Activated T-cell treated with anti-CD3 and anti-CD28 coated beads, Interleukin-2, amount 50 U/mL, for 4 hours (primary cell): ENCODE measurements around the gene MEIOSIN. TPM values are rescaled to one million over a fixed set of nuclear protein-coding genes. Genes with fewer than 3 reads are reported as not detected.
A peak's percentile ranks its signal among the peaks of the same experiment; 100 is the strongest.

Source experiments
- ATAC-seq, 2 donors: fragments of 200-7000 bp; cut with Tn5 transposase; one replicate each; pipeline ENCODE4 v1.10.0; 2021
- DNase-seq: peaks from one replicate; pipeline ENCODE4 v3.0.0-alpha.2; 2020
- H3K27me3 Mint-ChIP-seq: one replicate; pipeline ENCODE4 v1.8.0; 2021; ENCODE audit warnings: low read depth, mixed read lengths
- H3K36me3 Mint-ChIP-seq: one replicate; pipeline ENCODE4 v1.8.0; 2022; ENCODE audit warnings: mixed read lengths; ENCODE audit not compliant: insufficient read depth
- H3K4me1 Mint-ChIP-seq: one replicate; pipeline ENCODE4 v1.8.0; 2021; ENCODE audit warnings: low read depth, mixed read lengths
- H3K4me3 Mint-ChIP-seq: one replicate; pipeline ENCODE4 v1.8.0; 2021; ENCODE audit warnings: mild to moderate bottlenecking, moderate library complexity, mixed read lengths
- H3K9me3 Mint-ChIP-seq: one replicate; pipeline ENCODE4 v1.8.0; 2021; ENCODE audit warnings: mixed read lengths
- total RNA-seq, 3 donors: library from RNA; stranded (reverse); gene quantifications; one replicate each; pipeline ENCODE4 v1.2.1, GENCODE V29; 2021

The MEIOSIN gene
- total RNA-seq, 3 donors from 2014 or later: not detected

- Mint-ChIP-seq H3K27me3 (peaks cover 14% of the 10 kb centered on the region), H3K9me3 (no peaks in the 10 kb centered on the region), H3K36me3 (no peaks in the 10 kb centered on the region), H3K4me1 (peaks cover 12% of the 10 kb centered on the region), H3K4me3 (no peak overlapping the region)
- ATAC-seq: no peak
- no peak for DNase-seq
These were observed 33.7 kb downstream of the MEIOSIN start for GRCh38 chr19:45766869-45767346.

DNA sequence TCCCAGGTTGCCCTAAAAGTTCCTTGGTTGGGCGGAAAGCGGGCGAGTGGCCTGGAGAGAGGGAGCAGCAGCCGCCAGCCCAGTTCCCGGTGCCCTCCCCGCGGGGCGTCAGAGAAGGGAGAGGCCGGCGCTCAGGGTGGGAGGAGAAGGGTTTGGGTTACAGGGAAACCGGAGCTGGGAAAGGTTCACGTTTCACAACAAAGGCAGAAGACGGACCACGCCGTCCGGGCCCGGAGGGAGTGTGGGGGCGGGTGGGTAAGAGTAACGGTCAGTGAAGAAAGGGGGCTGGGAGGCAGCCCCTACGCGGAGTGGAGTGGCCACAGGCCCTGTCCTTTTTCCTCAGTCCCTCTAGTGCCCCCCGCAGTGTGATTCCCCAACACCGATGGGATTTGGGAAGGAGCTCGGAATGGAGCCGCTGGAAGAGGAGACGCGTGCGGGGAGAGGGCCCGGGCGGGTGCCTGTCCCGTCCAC is 34.2 kb downstream of the MEIOSIN start:
- peaks cover 12% of the 10 kb centered on the region for H3K4me1 Mint-ChIP-seq
- no peaks in the 10 kb centered on the region for H3K9me3 Mint-ChIP-seq
- H3K4me3 Mint-ChIP-seq: no peak overlapping the region
- DNase-seq (no peak), ATAC-seq (no peak)
- H3K27me3 Mint-ChIP-seq: peaks cover 14% of the 10 kb centered on the region
- no peaks in the 10 kb centered on the region for H3K36me3 Mint-ChIP-seq

DNA sequence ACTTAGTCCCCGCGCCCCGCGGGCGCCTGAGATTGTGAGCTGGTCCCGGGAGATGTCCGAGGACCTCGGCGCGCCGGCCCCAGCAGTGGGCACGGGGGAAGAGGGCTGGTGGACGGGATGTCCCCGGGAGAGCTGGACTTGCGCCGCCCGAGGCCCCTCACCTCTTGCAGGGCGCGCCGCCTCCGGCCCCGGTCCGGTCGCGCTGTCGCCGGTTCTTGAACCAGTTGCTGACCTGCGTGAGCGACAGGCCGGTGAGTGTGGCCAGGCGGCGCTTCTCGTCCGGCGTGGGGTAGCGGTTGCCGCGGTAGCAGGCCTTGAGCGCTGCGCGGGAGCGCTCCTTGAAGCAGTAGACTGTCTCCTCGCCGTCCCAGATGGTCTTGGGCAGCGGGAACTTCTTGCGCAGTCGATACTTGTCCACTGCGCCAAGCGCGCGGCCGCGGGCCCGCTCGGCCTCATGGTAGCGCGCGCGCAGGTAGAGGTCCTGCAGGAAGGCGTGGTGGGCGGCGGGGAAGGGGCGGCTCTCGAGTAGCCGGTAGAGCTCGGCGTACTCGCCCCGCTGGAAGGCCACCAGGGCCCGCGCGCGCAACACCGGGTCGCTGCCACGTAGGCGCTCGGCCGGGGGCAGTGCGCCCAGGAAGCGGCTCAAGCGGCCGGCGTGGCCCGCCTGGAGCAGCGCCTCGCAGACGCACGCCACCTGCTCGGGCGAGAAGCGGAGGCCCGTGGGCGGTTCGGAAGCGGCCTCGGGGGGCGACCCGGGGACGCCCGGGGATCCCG is 34.8 kb downstream of the MEIOSIN start:
- ATAC-seq (no peak), DNase-seq (no peak)
- Mint-ChIP-seq H3K4me1 (peaks cover 12% of the 10 kb centered on the region), H3K36me3 (no peaks in the 10 kb centered on the region), H3K4me3 (peak overlapping the region; percentile 61), H3K27me3 (peaks cover 14% of the 10 kb centered on the region), H3K9me3 (no peaks in the 10 kb centered on the region)

- DNase-seq (peak; percentile 36), ATAC-seq (no peak)
- Mint-ChIP-seq H3K36me3 (no peaks in the 10 kb centered on the region), H3K27me3 (peaks cover 14% of the 10 kb centered on the region), H3K4me3 (peak overlapping the region; percentile 80), H3K4me1 (peaks cover 12% of the 10 kb centered on the region), H3K9me3 (no peaks in the 10 kb centered on the region)
These were observed 35.4 kb downstream of the MEIOSIN start for GRCh38 chr19:45768655-45768983.

- Mint-ChIP-seq H3K27me3 (peaks cover 14% of the 10 kb centered on the region), H3K9me3 (no peaks in the 10 kb centered on the region), H3K4me3 (peak within 1 kb of the TSS; percentile 80), H3K36me3 (no peaks in the 10 kb centered on the region), H3K4me1 (peaks cover 12% of the 10 kb centered on the region)
- ATAC-seq (peak; percentile 61 to 62), DNase-seq (peak; percentile 90)
These were observed 35.9 kb downstream of the MEIOSIN start, which contains the start of gene SIX5 for GRCh38 chr19:45768984-45769782. Gene SIX5, minus strand, starts transcription at chr19:45769252. Its CDS starts 408 bp downstream, at chr19:45768844.

DNA sequence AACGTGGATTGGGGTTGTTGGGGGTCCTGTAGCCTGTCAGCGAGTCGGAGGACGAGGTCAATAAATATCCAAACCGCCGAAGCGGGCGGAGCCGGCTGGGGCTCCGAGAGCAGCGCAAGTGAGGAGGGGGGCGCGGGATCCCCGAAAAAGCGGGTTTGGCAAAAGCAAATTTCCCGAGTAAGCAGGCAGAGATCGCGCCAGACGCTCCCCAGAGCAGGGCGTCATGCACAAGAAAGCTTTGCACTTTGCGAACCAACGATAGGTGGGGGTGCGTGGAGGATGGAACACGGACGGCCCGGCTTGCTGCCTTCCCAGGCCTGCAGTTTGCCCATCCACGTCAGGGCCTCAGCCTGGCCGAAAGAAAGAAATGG is 36.6 kb downstream of the MEIOSIN start:
- ATAC-seq (peak; percentile 27 to 32), DNase-seq (peak; percentile 44)
- peaks cover 11% of the 10 kb centered on the region for H3K27me3 Mint-ChIP-seq
- H3K36me3 Mint-ChIP-seq: no peaks in the 10 kb centered on the region
- peaks cover 12% of the 10 kb centered on the region for H3K4me1 Mint-ChIP-seq
- H3K4me3 Mint-ChIP-seq: peak overlapping the region; percentile 80
- H3K9me3 Mint-ChIP-seq: no peaks in the 10 kb centered on the region

DNA sequence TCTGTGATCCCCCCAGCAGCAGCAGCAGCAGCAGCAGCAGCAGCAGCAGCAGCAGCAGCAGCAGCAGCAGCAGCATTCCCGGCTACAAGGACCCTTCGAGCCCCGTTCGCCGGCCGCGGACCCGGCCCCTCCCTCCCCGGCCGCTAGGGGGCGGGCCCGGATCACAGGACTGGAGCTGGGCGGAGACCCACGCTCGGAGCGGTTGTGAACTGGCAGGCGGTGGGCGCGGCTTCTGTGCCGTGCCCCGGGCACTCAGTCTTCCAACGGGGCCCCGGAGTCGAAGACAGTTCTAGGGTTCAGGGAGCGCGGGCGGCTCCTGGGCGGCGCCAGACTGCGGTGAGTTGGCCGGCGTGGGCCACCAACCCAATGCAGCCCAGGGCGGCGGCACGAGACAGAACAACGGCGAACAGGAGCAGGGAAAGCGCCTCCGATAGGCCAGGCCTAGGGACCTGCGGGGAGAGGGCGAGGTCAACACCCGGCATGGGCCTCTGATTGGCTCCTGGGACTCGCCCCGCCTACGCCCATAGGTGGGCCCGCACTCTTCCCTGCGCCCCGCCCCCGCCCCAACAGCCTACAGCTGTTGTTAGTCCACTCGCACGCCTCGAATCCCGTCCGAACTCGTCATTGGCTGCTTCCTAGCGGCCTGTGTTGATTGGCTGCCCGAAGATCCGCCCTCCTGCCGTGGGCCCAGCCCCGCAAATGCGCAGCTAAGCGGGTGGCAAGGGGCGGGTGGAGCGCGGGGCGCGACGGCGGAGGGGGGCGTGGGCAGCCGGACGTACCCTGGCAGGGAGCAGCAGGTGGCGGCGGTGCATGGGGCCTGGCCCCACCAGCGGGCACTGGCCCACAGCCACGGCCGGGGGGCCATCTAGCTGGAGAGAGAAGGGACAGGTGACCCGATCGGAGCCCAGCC is 37.2 kb downstream of the MEIOSIN start:
- H3K27me3 Mint-ChIP-seq: peaks cover 6% of the 10 kb centered on the region
- ATAC-seq (peak; percentile 78), DNase-seq (peak; percentile 90)
- H3K4me3 Mint-ChIP-seq: peak overlapping the region; percentile 80
- H3K9me3 Mint-ChIP-seq: no peaks in the 10 kb centered on the region
- no peaks in the 10 kb centered on the region for H3K36me3 Mint-ChIP-seq
- peaks cover 12% of the 10 kb centered on the region for H3K4me1 Mint-ChIP-seq

GRCh38 chr19:45771311-45771933 is 38.2 kb downstream of the MEIOSIN start:
- ATAC-seq (no peak), DNase-seq (no peak)
- Mint-ChIP-seq H3K4me1 (peaks cover 12% of the 10 kb centered on the region), H3K27me3 (no peaks in the 10 kb centered on the region), H3K9me3 (no peaks in the 10 kb centered on the region), H3K36me3 (no peaks in the 10 kb centered on the region), H3K4me3 (peak overlapping the region; percentile 35)

DNA sequence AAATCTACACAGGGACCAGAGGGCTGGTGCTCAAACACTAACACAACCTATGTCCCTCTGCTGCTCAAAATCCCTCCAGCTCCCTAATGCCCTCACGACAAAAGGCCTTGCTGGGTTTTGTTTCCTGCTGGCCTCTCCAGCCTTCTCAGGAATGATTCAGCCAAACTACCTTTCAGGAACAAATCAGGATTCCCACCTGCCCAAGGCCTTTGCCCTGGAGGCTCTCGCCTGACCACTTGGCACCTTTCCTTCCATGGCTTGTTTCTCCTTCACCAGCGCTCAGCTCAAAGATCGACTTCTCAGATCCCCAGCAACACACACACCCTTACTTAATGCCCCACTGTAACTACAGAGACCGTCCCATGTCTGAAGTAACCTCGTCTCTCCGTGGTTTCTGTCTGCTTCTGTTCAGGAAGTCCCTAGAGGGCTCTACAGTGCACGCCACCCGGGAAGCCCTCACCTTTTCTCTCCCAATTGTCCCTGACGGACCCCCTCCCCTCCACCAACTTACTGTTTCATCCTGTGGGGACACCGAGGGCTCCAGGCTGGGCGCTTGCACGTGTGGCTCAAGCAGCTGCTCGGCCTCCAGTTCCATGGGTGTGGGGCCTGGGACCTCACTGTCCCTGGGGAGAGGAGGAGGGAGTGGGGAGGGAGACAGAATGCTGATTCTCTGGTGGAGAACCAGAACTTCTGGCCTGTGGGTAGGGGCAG is 39.0 kb downstream of the MEIOSIN start:
- Mint-ChIP-seq H3K9me3 (no peaks in the 10 kb centered on the region), H3K4me1 (peaks cover 12% of the 10 kb centered on the region), H3K27me3 (peaks cover 3% of the 10 kb centered on the region), H3K4me3 (no peak overlapping the region), H3K36me3 (peaks cover 3% of the 10 kb centered on the region)
- no peak for ATAC-seq
- DNase-seq: no peak

DNA sequence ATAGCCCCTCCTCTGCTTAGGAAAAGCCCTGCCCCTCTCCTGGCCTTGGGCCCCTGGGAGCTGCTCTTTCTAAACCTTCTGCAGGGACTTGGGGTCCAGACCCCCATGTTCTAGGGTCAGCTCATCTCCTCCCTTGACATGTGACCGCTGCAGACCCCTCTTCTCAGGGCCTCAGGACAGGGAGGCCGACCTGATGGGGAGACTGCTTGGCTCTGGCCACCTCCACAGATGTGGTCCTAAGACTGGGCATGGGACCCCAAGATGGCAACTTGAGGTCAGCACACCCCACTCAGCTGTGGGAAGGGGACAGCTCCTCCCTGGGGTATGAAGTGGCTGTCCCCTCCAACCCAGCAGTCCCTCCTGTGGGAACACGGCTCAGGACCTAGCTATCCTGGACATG is 39.7 kb downstream of the MEIOSIN start:
- Mint-ChIP-seq H3K27me3 (peaks cover 7% of the 10 kb centered on the region), H3K9me3 (no peaks in the 10 kb centered on the region), H3K4me1 (peaks cover 12% of the 10 kb centered on the region), H3K4me3 (no peak overlapping the region), H3K36me3 (peaks cover 4% of the 10 kb centered on the region)
- no peak for DNase-seq
- ATAC-seq: no peak

DNA sequence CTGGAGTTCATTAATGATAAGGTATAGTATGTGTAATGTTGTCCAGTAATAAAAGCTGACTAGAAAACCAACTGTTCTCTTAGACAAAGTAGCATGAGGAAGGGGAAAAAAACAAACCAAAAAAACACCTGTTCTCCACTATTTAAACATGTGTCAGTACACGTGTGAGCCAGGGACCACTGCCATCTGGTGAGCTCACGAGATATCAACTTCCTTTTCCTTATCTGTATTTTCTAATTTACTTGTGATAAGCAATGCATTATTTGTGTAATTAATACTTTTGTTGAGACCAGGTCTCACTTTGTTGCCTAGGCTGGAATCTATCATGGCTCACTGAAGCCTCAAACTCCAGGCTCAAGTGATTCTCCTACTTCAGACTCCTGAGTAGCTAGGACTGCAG is 40.1 kb downstream of the MEIOSIN start:
- Mint-ChIP-seq H3K9me3 (no peaks in the 10 kb centered on the region), H3K4me3 (no peak overlapping the region), H3K4me1 (peaks cover 14% of the 10 kb centered on the region), H3K27me3 (peaks cover 8% of the 10 kb centered on the region), H3K36me3 (peaks cover 5% of the 10 kb centered on the region)
- ATAC-seq (no peak), DNase-seq (no peak)

DNA sequence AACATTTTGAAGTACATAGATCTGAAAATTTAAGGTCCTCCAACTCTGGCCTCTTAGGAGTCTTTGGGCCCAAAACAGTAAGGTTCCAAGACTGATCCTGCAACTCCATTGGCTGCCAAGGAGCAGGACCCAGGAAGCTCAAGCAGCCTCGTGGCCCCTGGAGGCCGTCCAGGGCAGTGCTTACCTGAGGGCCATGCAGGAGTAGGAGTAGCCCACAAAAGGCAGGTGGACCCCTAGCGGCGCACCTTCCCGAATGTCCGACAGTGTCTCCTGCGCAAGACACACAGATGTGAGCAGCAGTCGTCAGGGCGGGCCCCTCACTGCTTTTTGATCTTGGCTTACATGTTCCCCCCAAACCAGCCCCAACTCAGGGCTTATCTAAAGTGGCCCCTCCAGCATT is 41.5 kb downstream of the MEIOSIN start:
- ATAC-seq (no peak), DNase-seq (no peak)
- Mint-ChIP-seq H3K4me3 (no peak overlapping the region), H3K9me3 (no peaks in the 10 kb centered on the region), H3K27me3 (peaks cover 21% of the 10 kb centered on the region), H3K36me3 (peaks cover 7% of the 10 kb centered on the region), H3K4me1 (peaks cover 23% of the 10 kb centered on the region)

DNA sequence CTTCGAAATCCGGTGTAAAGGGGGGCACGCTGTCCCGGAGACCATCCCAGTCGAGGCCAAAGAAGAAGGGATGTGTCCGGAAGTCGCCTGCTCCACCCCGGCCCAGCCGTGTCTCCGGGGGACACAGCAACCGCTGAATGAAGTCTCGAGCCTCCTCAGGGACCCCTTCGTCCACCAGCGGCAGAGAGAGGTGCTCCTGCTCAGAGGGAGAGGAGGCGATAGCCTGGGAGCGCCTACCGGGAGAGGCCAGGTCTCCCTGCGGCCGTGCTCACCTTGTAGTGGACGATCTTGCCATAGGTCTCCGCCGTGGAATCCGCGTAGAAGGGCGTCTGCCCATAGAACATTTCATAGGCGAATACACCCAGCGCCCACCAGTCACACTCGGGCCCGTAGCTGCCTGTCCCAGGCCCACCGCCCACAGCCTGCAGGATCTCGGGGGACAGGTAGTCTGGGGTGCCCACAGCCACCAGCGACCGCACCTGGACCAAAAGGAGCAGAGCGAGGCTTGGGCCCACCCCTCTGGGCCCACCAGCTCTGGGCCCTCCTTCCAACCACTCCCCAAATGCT is 44.2 kb downstream of the MEIOSIN start:
- no peak for ATAC-seq
- Mint-ChIP-seq H3K4me1 (peaks cover 17% of the 10 kb centered on the region), H3K36me3 (peaks cover 7% of the 10 kb centered on the region), H3K27me3 (peaks cover 33% of the 10 kb centered on the region), H3K4me3 (no peak overlapping the region), H3K9me3 (no peaks in the 10 kb centered on the region)
- no peak for DNase-seq
